Subcutaneous adipose tissue (tissue), 4 donors: Measurements from ENCODE around the gene SH2D6. TPM values are rescaled to one million over a fixed set of nuclear protein-coding genes. Genes with fewer than 3 reads are reported as not detected.

Experiments
- CTCF ChIP-seq: fragments of 450-650 bp; IDR thresholded peaks from one replicate; pipeline ENCODE4 v1.5.1; 2016; ENCODE audit warnings: low read depth, mild to moderate bottlenecking, control low read depth, antibody characterized with exemption, moderate library complexity
- total RNA-seq, 4 donors: library from RNA; depleted of rRNA; stranded (reverse); fragments of >200 nt; gene quantifications; one replicate each; pipeline ENCODE4 v1.1.0, GENCODE V29; 2016

Gene SH2D6
- total RNA-seq, 4 donors from 2014 or later = 2.8 TPM; not detected in 3

- no peak for TF ChIP-seq CTCF
Measured at GRCh38 chr2:85470850-85471800, 52.6 kb downstream of the SH2D6 start.

- TF ChIP-seq CTCF = no peak
Measured at GRCh38 chr2:85472261-85472660, 53.7 kb downstream of the SH2D6 start.

GRCh38 chr2:85475799-85476490, 57.4 kb downstream of the SH2D6 start:
- no peak for TF ChIP-seq CTCF

- no peak for TF ChIP-seq CTCF
Measured at GRCh38 chr2:85476624-85477023, 58.1 kb downstream of the SH2D6 start.

GRCh38 chr2:85477884-85478283, 59.4 kb downstream of the SH2D6 start:
- no peak for TF ChIP-seq CTCF

GRCh38 chr2:85481818-85482777, 63.6 kb downstream of the SH2D6 start:
- TF ChIP-seq CTCF = no peak
